AG08395 (cell line): ENCODE results near the gene SCART1.
"Not testable (repeated sequence)": the region's sequence is repeated elsewhere in the genome, so short reads cannot be mapped to it uniquely, and the experiment has no call there.

Experiments
- DNase-seq: peaks from one replicate; pipeline ENCODE4 v3.0.0; 2012; ENCODE audit warnings: mixed read lengths, low spot score

The SCART1 gene

GRCh38 chr10:133453516-133454203 lies at the start of gene SCART1:
Gene SCART1, plus strand, starts transcription at chr10:133453945. Its CDS starts 53 bp downstream, at chr10:133453998.
- DNase-seq: no peak

GRCh38 chr10:133405272-133405671 lies 48.5 kb upstream of the SCART1 start:
- peak; percentile 9 for DNase-seq

GRCh38 chr10:133405844-133406527 lies 47.8 kb upstream of the SCART1 start:
- no peak for DNase-seq

- no peak for DNase-seq
Observed at GRCh38 chr10:133411523-133412380, 42.0 kb upstream of the SCART1 start.

GRCh38 chr10:133412381-133412711 lies 41.4 kb upstream of the SCART1 start:
- no peak for DNase-seq

GRCh38 chr10:133414401-133414800 lies 39.3 kb upstream of the SCART1 start:
- DNase-seq: not testable (repeated sequence)

GRCh38 chr10:133415752-133416151 lies 38.0 kb upstream of the SCART1 start:
- no peak for DNase-seq

- DNase-seq: no peak
Observed at GRCh38 chr10:133418289-133418993, 35.3 kb upstream of the SCART1 start.

- DNase-seq: no peak
Observed at GRCh38 chr10:133419211-133419950, 34.4 kb upstream of the SCART1 start.

GRCh38 chr10:133420028-133420427 lies 33.7 kb upstream of the SCART1 start:
- no peak for DNase-seq

GRCh38 chr10:133420579-133420978 lies 33.2 kb upstream of the SCART1 start:
- no peak for DNase-seq

GRCh38 chr10:133421336-133422222 lies 32.2 kb upstream of the SCART1 start:
- no peak for DNase-seq

- no peak for DNase-seq
Observed at GRCh38 chr10:133422223-133422806, 31.4 kb upstream of the SCART1 start.

GRCh38 chr10:133422807-133423771 lies 30.7 kb upstream of the SCART1 start:
- DNase-seq: no peak

- not testable (repeated sequence) for DNase-seq
Observed at GRCh38 chr10:133424102-133424501, 29.6 kb upstream of the SCART1 start.

GRCh38 chr10:133424601-133425000 lies 29.1 kb upstream of the SCART1 start, which contains the start of gene SPRN:
Gene SPRN, minus strand, starts transcription at chr10:133424625. Its CDS starts 944 bp downstream, at chr10:133423681.
- not testable (repeated sequence) for DNase-seq

GRCh38 chr10:133429571-133429970 lies 24.2 kb upstream of the SCART1 start:
- not testable (repeated sequence) for DNase-seq

GRCh38 chr10:133431888-133432613 lies 21.7 kb upstream of the SCART1 start:
- not testable (repeated sequence) for DNase-seq
